Gastrocnemius medialis (tissue), 4 donors: ENCODE data around the gene CCDC68. TPM values are rescaled to one million over a fixed set of nuclear protein-coding genes. Genes with fewer than 3 reads are reported as not detected.

ENCODE experiments used
- ATAC-seq, 2 donors: fragments of 150-250 bp; one replicate each; pipeline ENCODE4 v1.9.1; 2016
- DNase-seq, 2 donors: peaks; one replicate each; pipeline ENCODE4 v3.0.0-alpha.2; 2019
- H3K27ac ChIP-seq, 4 donors: fragments of 200-600 bp; sonication (generic); 1 replicate in 1 of 4; 2 replicates in 3 of 4; pipeline ENCODE4 v1.5.1; 2016 to 2018; ENCODE audit warnings: mild to moderate bottlenecking in 2 of 4, moderate library complexity in 1 of 4
- H3K27me3 ChIP-seq, 3 donors: fragments of 200-600 bp; sonication (generic) in 2 of 3; 1 replicate in 1 of 3; 2 replicates in 2 of 3; pipeline versions ENCODE4 v1.5.1 to v1.6.0; 2016 to 2019; ENCODE audit warnings: mild to moderate bottlenecking in 1 of 3, moderate library complexity in 1 of 3
- H3K36me3 ChIP-seq, 2 donors: fragments of 200-600 bp; sonication (generic) in 1 of 2; one replicate each; pipeline ENCODE4 v1.5.1; 2017 to 2018
- H3K4me1 ChIP-seq, 2 donors: fragments of 200-600 bp; sonication (generic) in 1 of 2; one replicate each; pipeline ENCODE4 v1.5.1; 2016 to 2017; ENCODE audit warnings: mild to moderate bottlenecking in 2 of 2
- H3K4me3 ChIP-seq, 4 donors: fragments of 200-600 bp; sonication (generic) in 3 of 4; 1 replicate in 1 of 4; 2 replicates in 3 of 4; pipeline ENCODE4 v1.5.1; 2016 to 2019; ENCODE audit warnings: mild to moderate bottlenecking in 2 of 4
- H3K9me3 ChIP-seq, 3 donors: fragments of 200-600 bp; sonication (generic) in 2 of 3; 1 replicate in 1 of 3; 2 replicates in 2 of 3; pipeline ENCODE4 v1.5.1; 2016 to 2019
- CTCF ChIP-seq, 5 experiments: fragments of 450-650 bp in 3 of 5; fragments of 200-600 bp in 2 of 5; sonication (generic) in 2 of 5; IDR thresholded peaks in 4 of 5; conservative IDR thresholded peaks in 1 of 5; 1 replicate in 4 of 5; 2 replicates in 1 of 5; pipeline ENCODE4 v1.5.1; 2016 to 2019; ENCODE audit warnings: antibody characterized with exemption in 5 of 5, mild to moderate bottlenecking in 3 of 5, moderate library complexity in 3 of 5
- POLR2A ChIP-seq, 2 donors: fragments of 450-650 bp; IDR thresholded peaks; one replicate each; pipeline ENCODE4 v1.6.1; 2017; ENCODE audit warnings: antibody characterized with exemption in 2 of 2, mild to moderate bottlenecking in 2 of 2, moderate library complexity in 2 of 2
- in situ Hi-C, 4 donors: fragments of 200-750 bp; cut with MboI; loops; one replicate each; pipeline versions ENCODE4 v1.15.0 to v1.8.0; 2017; ENCODE audit warnings: low sequenced_read_pairs in 4 of 4
- intact Hi-C: fragments of 100-400 bp; cut with DNase I; formaldehyde crosslinking; loops from one replicate; pipeline ENCODE4 v1.15.1; 2023; ENCODE audit warnings: low total_unique reads
- total RNA-seq, 4 donors: library from RNA; depleted of rRNA; stranded (reverse); fragments of >200 nt; gene quantifications; one replicate each; pipeline versions ENCODE4 v1.1.0 to v1.2.3, GENCODE V29; 2016

The CCDC68 gene
- total RNA-seq, 4 donors from 2014 or later: 2.4 to 6.0 (median 4.5) TPM

DNA sequence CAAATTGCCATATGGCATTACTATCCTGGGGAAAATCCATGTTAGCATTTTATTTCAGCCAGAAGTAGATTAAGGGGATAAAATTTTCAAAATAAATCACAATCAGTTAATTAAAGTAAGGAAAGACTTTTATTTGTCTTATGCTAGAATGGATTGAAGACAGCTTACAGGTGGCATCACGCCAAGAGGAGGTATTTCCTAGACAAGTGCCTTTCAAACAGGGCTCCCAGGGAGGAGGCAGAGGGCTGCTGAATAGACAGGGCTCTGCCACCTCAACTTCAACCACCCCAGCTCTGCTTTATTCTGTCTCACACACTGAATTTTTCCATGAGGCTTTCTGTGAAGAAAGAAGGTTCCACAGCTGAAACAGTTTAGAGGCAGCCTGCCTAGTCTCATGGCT, 12.2 kb downstream of the CCDC68 start:
- intact Hi-C loops (no loop called here), in situ Hi-C loops (no loop called here)
- TF ChIP-seq CTCF (IDR thresholded peaks at IDR 0.05 in 4 of 5, conservative IDR thresholded peaks at IDR 0.05 in 1 of 5) (no peak), POLR2A (IDR thresholded peaks at IDR 0.05) (no peak)
- H3K36me3 ChIP-seq: no peaks in the 10 kb centered on the region
- ATAC-seq (no peak), DNase-seq (no peak)
- H3K27ac ChIP-seq: peak overlapping the region in 3 of 4 donors; percentile 8 to 54 (median 20)
- no peaks in the 10 kb centered on the region for H3K27me3 ChIP-seq
- no peaks in the 10 kb centered on the region for H3K4me1 ChIP-seq
- H3K4me3 ChIP-seq: no peak overlapping the region
- H3K9me3 ChIP-seq: no peaks in the 10 kb centered on the region

DNA sequence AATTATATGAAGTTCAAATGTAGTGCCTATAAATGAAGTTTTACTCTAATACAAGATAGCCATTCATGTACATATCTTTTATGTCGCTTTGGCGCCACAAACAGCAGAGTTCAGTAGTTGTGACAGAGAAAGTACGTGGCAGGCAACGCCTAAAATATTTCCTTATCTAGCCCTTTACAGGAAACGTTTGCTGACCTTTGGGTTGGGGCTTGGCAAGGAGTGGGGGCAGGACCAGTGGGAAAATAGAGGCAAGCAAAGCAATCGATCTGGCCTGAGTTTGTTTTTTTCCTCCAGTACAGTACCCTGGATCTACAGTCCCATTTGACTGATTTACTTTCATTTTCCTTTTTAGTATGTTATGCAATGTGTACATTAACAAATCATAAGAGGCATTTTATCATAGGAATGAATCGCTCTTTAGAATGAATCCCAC, 13.1 kb downstream of the CCDC68 start:
- intact Hi-C loops: no loop called here
- Histone ChIP-seq H3K4me1 (no peaks in the 10 kb centered on the region), H3K27ac (peak overlapping the region; percentile 18 to 54 (median 26)), H3K27me3 (no peaks in the 10 kb centered on the region), H3K4me3 (peak overlapping the region; percentile 24 to 33 (median 31)), H3K9me3 (no peaks in the 10 kb centered on the region), H3K36me3 (no peaks in the 10 kb centered on the region)
- in situ Hi-C loops: no loop called here
- ATAC-seq (peak in 1 of 2 donors; percentile 39), DNase-seq (no peak)
- TF ChIP-seq CTCF (IDR thresholded peaks at IDR 0.05 in 4 of 5, conservative IDR thresholded peaks at IDR 0.05 in 1 of 5) (no peak), POLR2A (IDR thresholded peaks at IDR 0.05) (no peak)

DNA sequence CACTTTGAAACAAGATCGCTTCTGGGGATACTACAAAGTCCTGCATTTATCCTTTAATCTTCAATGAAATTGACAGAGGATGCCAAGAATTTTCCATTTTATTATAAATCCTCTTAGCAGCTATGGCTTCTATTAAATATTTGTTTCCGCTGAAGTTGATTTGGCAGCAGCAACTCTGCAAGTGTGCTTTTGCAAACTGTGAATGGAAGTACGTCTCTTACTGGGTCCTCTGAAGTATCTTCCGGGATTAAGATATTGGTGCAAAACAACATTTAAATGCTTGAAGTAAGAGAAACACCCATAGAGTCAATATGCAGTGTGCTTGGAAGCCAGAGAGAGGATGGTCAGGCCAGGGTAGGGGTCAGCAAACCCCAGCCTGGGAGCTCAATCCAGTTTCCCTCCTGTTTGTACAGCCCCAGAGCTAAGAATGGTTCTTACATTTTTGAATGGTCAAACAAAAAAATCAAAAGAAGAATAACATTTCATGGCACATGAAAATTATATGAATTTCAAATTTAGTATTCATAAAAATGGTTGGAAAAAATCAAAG, 13.6 kb downstream of the CCDC68 start:
- Histone ChIP-seq H3K27me3 (no peaks in the 10 kb centered on the region), H3K36me3 (no peaks in the 10 kb centered on the region), H3K27ac (peak overlapping the region; percentile 18 to 52 (median 20)), H3K4me3 (peak overlapping the region in 2 of 4 donors; percentile 29 to 33), H3K9me3 (no peaks in the 10 kb centered on the region), H3K4me1 (no peaks in the 10 kb centered on the region)
- DNase-seq (no peak), ATAC-seq (no peak)
- in situ Hi-C loops: no loop called here
- intact Hi-C loops: no loop called here
- TF ChIP-seq POLR2A (IDR thresholded peaks at IDR 0.05): no peak
- TF ChIP-seq CTCF (IDR thresholded peaks at IDR 0.05 in 4 of 5, conservative IDR thresholded peaks at IDR 0.05 in 1 of 5): no peak

- Histone ChIP-seq H3K36me3 (no peaks in the 10 kb centered on the region), H3K9me3 (no peaks in the 10 kb centered on the region), H3K27me3 (no peaks in the 10 kb centered on the region), H3K4me1 (no peaks in the 10 kb centered on the region), H3K4me3 (no peak overlapping the region), H3K27ac (no peak overlapping the region)
- ATAC-seq: no peak
- in situ Hi-C loops (no loop called here), intact Hi-C loops (no loop called here)
- no peak for DNase-seq
- TF ChIP-seq CTCF (IDR thresholded peaks at IDR 0.05 in 4 of 5, conservative IDR thresholded peaks at IDR 0.05 in 1 of 5): no peak
- TF ChIP-seq POLR2A (IDR thresholded peaks at IDR 0.05): no peak
Observed at GRCh38 chr18:54942569-54942968, 16.7 kb downstream of the CCDC68 start.

DNA sequence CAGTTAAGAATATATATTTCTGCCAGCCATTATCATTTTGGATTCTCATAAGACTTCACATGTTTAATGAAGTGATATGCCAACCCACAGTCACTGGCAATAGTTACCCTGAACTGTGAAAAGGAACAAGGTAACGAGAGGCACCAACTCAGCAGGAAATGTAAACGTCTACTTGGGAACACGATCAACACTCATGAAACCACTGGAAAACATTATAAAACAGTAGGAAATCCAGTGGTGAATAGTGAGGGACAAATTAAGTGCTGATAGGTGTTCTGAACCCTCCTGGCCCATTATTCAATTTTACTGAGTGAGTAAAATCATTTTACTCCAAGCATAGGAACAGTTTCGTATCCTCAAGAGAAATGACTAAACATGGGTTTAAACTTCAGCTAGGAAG, 17.1 kb downstream of the CCDC68 start:
- H3K27ac ChIP-seq: no peak overlapping the region
- no peak for DNase-seq
- intact Hi-C loops: no loop called here
- in situ Hi-C loops: no loop called here
- no peak for TF ChIP-seq POLR2A (IDR thresholded peaks at IDR 0.05)
- no peak for TF ChIP-seq CTCF (IDR thresholded peaks at IDR 0.05 in 4 of 5, conservative IDR thresholded peaks at IDR 0.05 in 1 of 5)
- H3K4me1 ChIP-seq: no peaks in the 10 kb centered on the region
- no peaks in the 10 kb centered on the region for H3K27me3 ChIP-seq
- H3K36me3 ChIP-seq: no peaks in the 10 kb centered on the region
- ATAC-seq: no peak
- no peaks in the 10 kb centered on the region for H3K9me3 ChIP-seq
- no peak overlapping the region for H3K4me3 ChIP-seq
